GM23338 (cell line): ENCODE results near the gene FHL2. TPM values are rescaled to one million over a fixed set of nuclear protein-coding genes. Genes with fewer than 3 reads are reported as not detected.
A peak's percentile ranks its signal among the peaks of the same experiment; 100 is the strongest.

Experiments
- ATAC-seq: fragments of 200-7000 bp; cut with Tn5 transposase; 3 replicates; pipeline ENCODE4 v1.9.1; 2020
- DNase-seq: peaks from one replicate; pipeline ENCODE4 v3.0.0-alpha.2; 2015; ENCODE audit warnings: low spot score
- H2AFZ ChIP-seq: fragments of 200-600 bp; sonication (generic); 2 replicates; pipeline ENCODE4 v1.8.0; 2016; ENCODE audit warnings: antibody characterized with exemption, mild to moderate bottlenecking, moderate library complexity
- H3F3A ChIP-seq: fragments of 200-600 bp; sonication (generic); replicated peaks from 2 replicates; pipeline ENCODE4 v1.8.0; 2017; ENCODE audit warnings: antibody characterized with exemption, mixed run types, low read depth
- H3K27ac ChIP-seq: fragments of 200-600 bp; sonication (generic); 2 replicates; pipeline ENCODE4 v1.6.1; 2016; ENCODE audit warnings: low read depth
- H3K27me3 ChIP-seq: fragments of 200-600 bp; sonication (generic); 2 replicates; pipeline ENCODE4 v1.8.0; 2016; ENCODE audit warnings: mild to moderate bottlenecking, mixed run types, moderate library complexity; ENCODE audit not compliant: insufficient read depth
- H3K36me3 ChIP-seq: fragments of 200-600 bp; sonication (generic); 2 replicates; pipeline ENCODE4 v1.8.0; 2016; ENCODE audit warnings: mild to moderate bottlenecking; ENCODE audit not compliant: insufficient read depth
- H3K4me1 ChIP-seq: fragments of 200-600 bp; sonication (generic); 2 replicates; pipeline ENCODE4 v1.8.0; 2016; ENCODE audit warnings: mild to moderate bottlenecking, moderate library complexity; ENCODE audit not compliant: insufficient read depth
- H3K4me2 ChIP-seq: fragments of 200-600 bp; sonication (generic); 2 replicates; pipeline ENCODE4 v1.7.1; 2017; ENCODE audit warnings: mixed run types
- H3K4me3 ChIP-seq: fragments of 200-600 bp; sonication (generic); 2 replicates; pipeline ENCODE4 v1.6.1; 2016; ENCODE audit warnings: mixed run types
- H3K79me2 ChIP-seq: fragments of 200-600 bp; sonication (generic); replicated peaks from 2 replicates; pipeline ENCODE4 v1.8.0; 2017; ENCODE audit warnings: mild to moderate bottlenecking; ENCODE audit not compliant: insufficient read depth
- H3K9me2 ChIP-seq: fragments of 200-600 bp; sonication (generic); 2 replicates; pipeline ENCODE4 v1.8.0; 2017; ENCODE audit not compliant: insufficient read depth
- H4K20me1 ChIP-seq: fragments of 200-600 bp; sonication (generic); replicated peaks from 2 replicates; pipeline ENCODE4 v1.8.0; 2017; ENCODE audit warnings: mild to moderate bottlenecking; ENCODE audit not compliant: insufficient read depth
- H3K27ac Mint-ChIP-seq: 2 replicates; pipeline ENCODE4 v1.8.0; 2020; ENCODE audit warnings: inconsistent platforms, mild to moderate bottlenecking, moderate library complexity, mixed read lengths
- H3K27me3 Mint-ChIP-seq: 3 replicates; pipeline ENCODE4 v1.8.0; 2022; ENCODE audit warnings: low read depth, mild to moderate bottlenecking, moderate library complexity, mixed read lengths, inconsistent platforms; ENCODE audit not compliant: insufficient read depth, poor library complexity
- H3K36me3 Mint-ChIP-seq: 3 replicates; pipeline ENCODE4 v1.8.0; 2021; ENCODE audit warnings: low read depth, mild to moderate bottlenecking, inconsistent platforms, moderate library complexity, mixed read lengths
- H3K4me1 Mint-ChIP-seq: 3 replicates; pipeline ENCODE4 v1.8.0; 2020; ENCODE audit warnings: mild to moderate bottlenecking, inconsistent platforms, mixed read lengths
- H3K4me3 Mint-ChIP-seq: 3 replicates; pipeline ENCODE4 v1.8.0; 2021; ENCODE audit warnings: moderate library complexity, mild to moderate bottlenecking, inconsistent platforms, mixed read lengths
- H3K9me3 Mint-ChIP-seq: 3 replicates; pipeline ENCODE4 v1.8.0; 2020; ENCODE audit warnings: moderate library complexity, mild to moderate bottlenecking, inconsistent platforms, mixed read lengths
- CREB1 ChIP-seq: fragments of 250-450 bp; sonication (Bioruptor Pico); IDR thresholded peaks from 2 replicates; pipeline ENCODE4 v1.5.0; 2020; ENCODE audit warnings: low read depth, mild to moderate bottlenecking, moderate library complexity
- EZH2 ChIP-seq: fragments of 200-600 bp; sonication (generic); IDR thresholded peaks from one replicate; pipeline ENCODE4 v1.8.0; 2017; ENCODE audit warnings: antibody characterized with exemption, mild to moderate bottlenecking, low read depth; ENCODE audit not compliant: unreplicated experiment
- POLR2AphosphoS5 ChIP-seq: IDR thresholded peaks from 2 replicates; pipeline ENCODE4 v1.6.1; 2016; ENCODE audit warnings: antibody characterized with exemption, low read depth
- REST ChIP-seq: IDR thresholded peaks from one replicate; pipeline ENCODE4 v1.6.1; 2018; ENCODE audit warnings: antibody characterized with exemption; ENCODE audit not compliant: unreplicated experiment
- STAT1 ChIP-seq: IDR thresholded peaks from one replicate; pipeline ENCODE4 v1.6.1; 2016; ENCODE audit warnings: antibody characterized with exemption; ENCODE audit not compliant: unreplicated experiment
- ZNF331 ChIP-seq: fragments of 250-450 bp; sonication (Bioruptor Pico); IDR thresholded peaks from 2 replicates; pipeline ENCODE4 v1.5.0; 2020; ENCODE audit warnings: low read depth, mild to moderate bottlenecking, moderate library complexity
- ZNF462 ChIP-seq: fragments of 250-450 bp; sonication (Bioruptor Pico); IDR thresholded peaks from 2 replicates; pipeline ENCODE4 v1.5.0; 2020; ENCODE audit warnings: mild to moderate bottlenecking, moderate library complexity
- polyA plus RNA-seq: library from polyadenylated mRNA; unstranded; fragments of >200 nt; fragmentation: Nextera tagmentation; extraction: Ambion mirVana; gene quantifications from 2 replicates; pipeline ENCODE4 v1.2.1, GENCODE V29; 2016
- total RNA-seq: library from RNA; depleted of rRNA; stranded (reverse); fragments of >200 nt; shearing (Covaris generic); gene quantifications from 2 replicates; pipeline ENCODE4 v1.2.3, GENCODE V29; 2014

Gene FHL2
- total and polyA plus RNA-seq, 2 experiments from 2014 or later: 29.0 to 30.9 TPM

- H3K27me3 Mint-ChIP-seq: peaks cover 10% of the 10 kb centered on the region
- Histone ChIP-seq H3K36me3 (no peaks in the 10 kb centered on the region), H3K27me3 (peaks cover 14% of the 10 kb centered on the region), H3K4me1 (peaks cover 12% of the 10 kb centered on the region), H3K27ac (no peak within 1 kb of the TSS), H3K4me3 (peak within 1 kb of the TSS; percentile 68), H4K20me1 (no peaks in the 10 kb centered on the region), H3F3A (no peaks in the 10 kb centered on the region), H3K9me2 (no peaks in the 10 kb centered on the region), H3K79me2 (peaks cover 42% of the 10 kb centered on the region), H2AFZ (peak within 1 kb of the TSS; percentile 96), H3K4me2 (peak within 1 kb of the TSS; percentile 88)
- peaks cover 23% of the 10 kb centered on the region for H3K4me1 Mint-ChIP-seq
- H3K27ac Mint-ChIP-seq: peak within 1 kb of the TSS; percentile 94
- peaks cover 8% of the 10 kb centered on the region; the same call in 1 of the 3 replicates for H3K36me3 Mint-ChIP-seq
- TF ChIP-seq POLR2AphosphoS5 (peak; percentile 40; the same call in 1 of the 2 replicates), CREB1 (no peak), REST (no peak), EZH2 (peak; percentile 21), ZNF331 (no peak), ZNF462 (CRISPR knock-in tag) (no peak), STAT1 (no peak)
- ATAC-seq (peak; percentile 83), DNase-seq (peak; percentile 71)
- H3K4me3 Mint-ChIP-seq: peak within 1 kb of the TSS; percentile 95
- no peaks in the 10 kb centered on the region for H3K9me3 Mint-ChIP-seq
Measured at GRCh38 chr2:105329561-105330495, 69.0 kb downstream of the FHL2 start, which contains the start of gene TGFBRAP1. TGFBRAP1 (minus strand) TSS chr2:105329735; CDS start chr2:105308301, 21,434 bp downstream.
